Inferior parietal cortex (tissue), 1 donor: ENCODE results near the gene TMX2.

Source experiments
- DNase-seq: peaks from one replicate; pipeline ENCODE4 v3.0.0-alpha.2; 2016; ENCODE audit errors: extremely low spot score

TMX2 gene

GRCh38 chr11:57764972-57765371 lies 52.6 kb downstream of the TMX2 start:
- DNase-seq: no peak

DNA sequence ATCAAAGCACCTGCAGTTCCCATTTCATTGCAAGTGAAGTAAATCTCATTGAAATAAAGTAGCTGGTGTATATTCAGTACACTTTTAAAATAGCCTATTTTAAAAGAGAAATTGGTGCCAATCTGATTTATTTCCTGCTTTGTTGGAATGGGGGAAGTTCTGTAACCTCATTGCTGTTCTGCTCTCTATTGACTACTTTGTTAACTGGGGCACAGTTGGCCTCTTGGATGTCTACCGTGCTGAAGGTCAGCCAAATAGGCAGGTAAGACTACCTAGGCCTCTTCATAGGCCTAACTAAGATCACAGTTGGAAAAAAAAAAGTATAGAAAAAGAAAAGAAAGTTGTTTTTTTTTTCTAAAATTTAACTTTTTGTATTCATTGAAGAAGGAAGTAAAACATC lies 58.4 kb downstream of the TMX2 start:
- no peak for DNase-seq

DNA sequence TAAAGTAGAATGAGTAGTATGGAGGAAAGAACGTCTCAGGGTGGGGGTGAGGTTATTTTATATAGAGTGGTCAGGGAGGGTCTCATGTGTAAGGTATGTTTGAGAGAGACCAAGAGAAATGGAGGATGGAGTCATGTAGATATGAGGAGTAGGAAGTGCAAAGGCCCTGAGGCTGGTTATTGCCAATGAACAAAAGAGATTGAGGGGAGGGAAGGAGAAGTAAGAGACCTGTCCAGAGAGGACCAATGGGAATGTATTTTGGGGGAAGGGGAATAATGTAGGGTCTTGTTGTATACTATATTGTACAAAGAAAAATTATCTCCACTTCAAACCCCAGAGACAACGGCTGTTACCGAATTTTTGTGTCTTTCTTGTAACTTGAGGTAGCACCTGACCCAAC lies 59.0 kb downstream of the TMX2 start:
- DNase-seq: no peak

GRCh38 chr11:57772562-57772961 lies 60.2 kb downstream of the TMX2 start:
- DNase-seq: no peak

- no peak for DNase-seq
These were observed 60.7 kb downstream of the TMX2 start for GRCh38 chr11:57773026-57773598.

DNA sequence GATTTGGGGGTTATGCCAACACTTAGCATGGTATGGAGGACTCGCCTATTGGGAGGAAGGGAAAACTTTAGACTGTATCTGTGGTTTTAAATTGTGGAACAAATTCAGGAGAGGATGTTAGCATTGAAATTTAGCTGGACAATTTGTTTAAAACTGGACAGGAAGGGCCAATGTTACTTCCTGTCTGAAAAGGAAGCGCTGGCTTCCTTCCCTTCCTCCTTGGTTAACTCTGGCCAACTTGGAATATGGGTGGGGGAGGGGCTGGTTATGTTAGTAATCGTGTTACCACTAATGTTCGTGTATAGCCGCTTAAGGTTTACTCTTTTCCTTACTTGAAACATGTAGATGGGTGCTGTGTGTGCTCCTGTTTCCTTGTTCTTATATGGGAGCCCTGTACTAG lies 63.1 kb downstream of the TMX2 start:
- no peak for DNase-seq

- DNase-seq: no peak
These were observed 63.7 kb downstream of the TMX2 start for GRCh38 chr11:57776031-57776521.

GRCh38 chr11:57776577-57777210 lies 64.3 kb downstream of the TMX2 start:
- no peak for DNase-seq

- no peak for DNase-seq
These were observed 65.5 kb downstream of the TMX2 start for GRCh38 chr11:57777969-57778317.

GRCh38 chr11:57778318-57779037 lies 66.1 kb downstream of the TMX2 start:
- peak; percentile 77 for DNase-seq

DNA sequence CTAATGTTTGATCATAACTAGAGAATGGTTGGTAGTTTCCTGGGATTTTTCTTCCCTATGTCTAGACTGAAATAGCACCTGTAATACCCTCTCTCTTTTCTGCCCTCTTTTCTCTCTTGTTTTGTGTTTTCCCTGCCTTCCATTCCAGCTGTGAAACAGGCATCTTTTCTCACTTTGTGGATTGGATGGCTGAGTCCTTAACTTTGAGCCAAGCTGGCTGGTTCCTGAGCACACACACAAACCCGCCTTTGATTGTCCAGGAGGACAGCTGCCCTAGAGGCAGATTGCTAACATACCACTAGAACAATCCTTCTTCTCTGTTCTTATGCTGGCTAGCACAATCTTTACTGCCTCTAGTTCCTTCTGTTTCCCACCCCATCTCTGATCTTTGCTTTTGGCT lies 66.9 kb downstream of the TMX2 start:
- peak; percentile 68 for DNase-seq

- DNase-seq: no peak
These were observed 69.1 kb downstream of the TMX2 start for GRCh38 chr11:57781529-57781943.

DNA sequence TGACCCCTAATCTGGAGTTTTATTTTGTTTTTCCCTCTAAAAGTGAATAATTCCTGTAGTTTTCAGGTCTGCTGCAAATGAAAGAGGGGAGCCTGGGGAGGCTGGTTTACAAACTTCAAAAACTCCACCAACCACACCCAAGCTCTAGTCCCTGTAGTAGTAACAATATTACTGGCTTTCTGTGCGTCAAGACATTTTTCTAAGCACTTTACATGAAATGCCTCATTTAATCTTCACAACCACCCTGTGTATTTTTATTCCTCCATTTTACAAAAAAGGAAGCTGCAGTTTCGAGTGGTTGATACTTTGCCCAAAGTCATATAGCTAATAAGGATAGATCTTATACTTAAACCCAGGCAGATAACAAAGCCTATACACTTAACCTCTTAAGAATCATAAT lies 72.7 kb downstream of the TMX2 start:
- no peak for DNase-seq

DNA sequence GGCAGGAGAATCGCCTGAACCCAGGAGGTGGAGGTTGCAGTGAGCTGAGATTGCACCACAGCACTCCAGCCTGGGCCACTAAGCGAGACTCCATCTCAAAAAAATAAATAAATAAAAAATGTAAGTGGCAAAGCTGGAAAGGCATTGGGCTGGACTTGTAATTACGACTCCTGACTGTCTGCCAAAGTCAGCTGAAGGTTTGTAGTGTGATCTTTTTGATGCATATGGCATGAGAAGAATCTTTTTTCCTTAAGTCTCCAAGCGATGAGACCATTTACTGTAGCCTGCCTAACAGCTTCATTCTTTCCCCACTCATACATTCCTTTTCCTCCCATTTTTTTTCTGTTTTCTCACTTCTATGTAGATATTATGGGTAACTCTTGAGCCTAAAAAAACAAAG lies 74.0 kb downstream of the TMX2 start:
- no peak for DNase-seq

DNA sequence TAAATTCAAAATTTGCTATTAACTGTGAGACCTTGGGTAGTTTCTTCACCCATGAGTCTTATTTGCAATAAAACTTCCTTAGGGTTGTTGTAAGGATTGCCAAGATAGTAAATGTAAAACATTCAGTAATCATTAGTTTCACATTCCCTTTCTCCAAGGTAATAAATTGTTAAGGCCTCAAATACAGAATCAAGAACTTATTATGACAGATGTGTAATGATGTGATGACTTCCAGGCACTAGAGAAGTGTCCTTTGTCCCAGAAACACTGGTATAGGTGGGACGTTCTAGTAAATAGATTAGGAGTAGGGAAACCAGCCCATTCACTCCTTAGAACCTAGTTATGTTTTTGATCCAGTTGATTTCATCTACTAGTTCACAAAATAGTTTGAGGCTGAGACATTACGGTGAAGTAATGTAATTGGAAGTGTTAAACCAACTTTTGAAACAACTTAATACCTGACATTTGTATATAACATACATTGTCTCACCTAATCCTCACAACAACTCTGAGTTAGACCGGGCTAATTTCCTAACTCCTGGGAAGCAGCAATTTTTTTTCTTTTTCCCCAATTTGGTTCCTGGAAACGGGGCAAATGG lies 74.7 kb downstream of the TMX2 start:
- no peak for DNase-seq

DNA sequence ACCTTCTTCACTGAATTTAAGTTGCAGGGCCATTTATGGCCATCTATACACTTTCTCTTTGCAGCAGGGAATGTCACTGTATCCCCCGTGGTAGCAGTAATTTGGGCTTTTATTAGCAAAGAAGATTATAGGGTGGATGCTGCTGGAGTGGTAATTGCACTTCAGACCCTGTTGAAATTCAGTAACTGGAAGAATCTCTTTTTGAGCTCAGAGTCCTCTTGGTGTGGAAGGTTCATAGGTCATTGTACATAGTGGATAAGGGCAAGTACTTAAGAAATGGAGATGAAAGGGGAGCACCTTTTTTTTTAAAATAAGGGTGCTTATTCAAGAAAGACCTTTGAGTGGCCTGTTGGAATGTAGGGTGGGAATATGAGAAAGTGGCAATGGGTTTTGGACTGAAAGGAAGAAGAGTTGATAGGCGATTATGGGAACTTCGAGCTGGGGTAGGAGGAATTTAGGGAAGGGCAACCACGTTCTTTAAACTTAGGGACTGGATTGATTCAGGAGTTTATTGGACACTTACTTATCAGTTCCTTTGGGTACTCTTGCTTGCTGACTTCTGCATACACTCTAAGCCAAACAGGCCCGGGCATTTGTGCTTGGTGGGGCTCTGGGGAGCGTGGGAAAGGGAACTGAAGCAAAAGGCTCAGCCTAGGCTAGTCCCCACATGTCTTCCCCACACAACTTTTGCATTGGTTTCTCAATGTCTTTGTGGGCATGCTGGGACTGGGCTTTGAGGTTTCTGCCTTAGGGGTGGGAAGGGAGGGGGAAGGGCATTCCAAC lies 75.7 kb downstream of the TMX2 start:
- no peak for DNase-seq

GRCh38 chr11:57788703-57789088 lies 76.3 kb downstream of the TMX2 start:
- DNase-seq: no peak
